ENCODE data around the gene KCNQ4.

KCNQ4 gene

DNA sequence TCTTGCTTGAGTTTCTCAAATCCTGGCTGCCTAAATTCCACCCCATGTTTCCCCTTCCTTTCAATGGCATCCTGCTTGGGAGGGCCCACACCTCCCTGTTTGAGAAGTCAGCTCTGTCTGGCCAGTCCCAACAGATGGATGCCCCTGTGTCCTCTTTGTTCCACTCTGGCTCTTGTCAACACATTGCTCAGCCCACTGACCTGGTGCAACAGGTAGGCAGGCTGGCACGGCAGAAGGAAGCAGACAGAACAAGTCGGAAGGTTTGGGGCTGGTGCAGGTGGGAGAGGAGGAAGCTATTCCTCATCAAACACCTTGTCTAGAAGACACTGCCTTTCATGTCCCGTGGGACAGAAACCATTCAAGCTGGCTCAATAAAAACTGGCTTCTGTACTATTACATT, 22.7 kb downstream of the KCNQ4 start:
- H3K4me3 ChIP-seq (ENCODE audit: control insufficient read depth, low read depth, low read length): no peak overlapping the region
- TF ChIP-seq, protein P1, sequence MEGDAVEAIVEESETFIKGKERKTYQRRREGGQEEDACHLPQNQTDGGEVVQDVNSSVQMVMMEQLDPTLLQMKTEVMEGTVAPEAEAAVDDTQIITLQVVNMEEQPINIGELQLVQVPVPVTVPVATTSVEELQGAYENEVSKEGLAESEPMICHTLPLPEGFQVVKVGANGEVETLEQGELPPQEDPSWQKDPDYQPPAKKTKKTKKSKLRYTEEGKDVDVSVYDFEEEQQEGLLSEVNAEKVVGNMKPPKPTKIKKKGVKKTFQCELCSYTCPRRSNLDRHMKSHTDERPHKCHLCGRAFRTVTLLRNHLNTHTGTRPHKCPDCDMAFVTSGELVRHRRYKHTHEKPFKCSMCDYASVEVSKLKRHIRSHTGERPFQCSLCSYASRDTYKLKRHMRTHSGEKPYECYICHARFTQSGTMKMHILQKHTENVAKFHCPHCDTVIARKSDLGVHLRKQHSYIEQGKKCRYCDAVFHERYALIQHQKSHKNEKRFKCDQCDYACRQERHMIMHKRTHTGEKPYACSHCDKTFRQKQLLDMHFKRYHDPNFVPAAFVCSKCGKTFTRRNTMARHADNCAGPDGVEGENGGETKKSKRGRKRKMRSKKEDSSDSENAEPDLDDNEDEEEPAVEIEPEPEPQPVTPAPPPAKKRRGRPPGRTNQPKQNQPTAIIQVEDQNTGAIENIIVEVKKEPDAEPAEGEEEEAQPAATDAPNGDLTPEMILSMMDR (conservative IDR thresholded peaks at IDR 0.05; ENCODE audit: control insufficient read depth, insufficient read depth, low read depth, low read length): no peak
- no peak for DNase-seq (ENCODE audit: low read depth)

DNA sequence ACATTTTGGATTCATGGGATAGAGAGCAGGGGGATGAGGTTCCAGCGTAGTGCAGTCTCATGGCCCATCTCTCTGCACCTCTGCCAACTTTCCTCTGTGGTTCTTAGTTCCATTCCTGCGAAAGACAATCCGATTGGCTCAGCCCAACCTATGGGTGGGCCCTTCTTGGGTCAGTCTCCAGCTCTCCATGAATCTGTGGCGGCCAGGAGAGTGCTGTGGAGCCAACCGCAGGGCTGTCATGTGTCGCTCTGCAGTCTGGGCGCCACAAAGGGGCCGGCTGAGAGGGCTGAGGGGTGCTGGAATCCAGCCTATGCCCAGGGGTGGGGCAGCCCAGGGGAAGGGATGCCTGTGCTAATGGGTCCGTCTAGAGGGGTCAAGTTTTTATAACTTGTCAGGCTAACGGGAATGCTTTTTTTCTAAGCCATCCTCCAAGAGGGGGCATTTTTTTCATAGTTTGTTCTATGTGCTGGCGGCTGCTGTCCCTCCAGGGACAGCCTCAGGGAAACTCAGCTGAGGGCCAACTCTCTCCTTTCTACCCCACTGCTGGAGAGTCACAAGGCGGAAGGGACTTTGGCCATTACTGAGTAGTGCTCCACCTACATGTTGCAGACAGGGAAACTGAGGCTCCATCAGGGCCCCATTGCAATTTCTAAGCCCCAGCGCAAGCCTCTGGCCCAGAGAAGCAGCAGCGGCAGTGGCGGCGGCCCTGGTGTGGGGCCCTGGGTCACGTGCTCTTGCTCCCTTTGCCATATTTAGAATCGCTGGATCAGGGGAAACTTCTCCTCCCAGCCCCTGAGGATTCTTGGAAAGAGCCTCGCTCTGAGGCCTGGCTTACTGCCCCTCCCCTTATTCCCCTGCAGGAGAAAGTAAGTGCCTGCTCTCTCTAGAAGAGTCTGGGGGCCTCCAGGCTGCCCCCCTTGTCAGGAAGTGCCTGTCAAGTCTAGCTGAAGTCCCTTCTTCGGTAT, 23.4 kb downstream of the KCNQ4 start:
- TF ChIP-seq, protein P1 (conservative IDR thresholded peaks at IDR 0.05; ENCODE audit: control insufficient read depth, insufficient read depth, low read depth, low read length): no peak
- no peak for DNase-seq (ENCODE audit: low read depth)
- H3K4me3 ChIP-seq (ENCODE audit: control insufficient read depth, low read depth, low read length): no peak overlapping the region

DNA sequence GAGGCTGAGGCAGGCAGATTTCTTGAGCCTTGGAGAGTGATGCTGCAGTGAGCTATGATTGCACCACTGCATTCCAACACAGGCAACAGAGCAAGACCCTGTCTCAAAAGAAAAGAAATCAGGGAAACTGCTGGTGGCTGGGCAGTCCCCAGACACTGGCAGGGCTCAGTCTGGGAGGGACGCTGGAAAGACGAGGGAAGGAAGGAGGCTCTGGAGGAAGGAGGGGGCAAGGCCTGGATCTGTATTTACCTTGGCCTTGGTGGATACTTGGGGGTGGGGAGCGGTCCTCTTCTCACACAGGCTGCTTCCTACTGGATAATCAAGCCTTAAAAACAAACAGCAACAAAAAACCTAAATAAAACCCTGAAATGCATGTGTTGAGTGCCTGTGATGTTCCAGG, 24.4 kb downstream of the KCNQ4 start:
- no peak for DNase-seq (ENCODE audit: low read depth)
- TF ChIP-seq, protein P1 (conservative IDR thresholded peaks at IDR 0.05; ENCODE audit: control insufficient read depth, insufficient read depth, low read depth, low read length): no peak
- no peak overlapping the region for H3K4me3 ChIP-seq (ENCODE audit: control insufficient read depth, low read depth, low read length)

DNA sequence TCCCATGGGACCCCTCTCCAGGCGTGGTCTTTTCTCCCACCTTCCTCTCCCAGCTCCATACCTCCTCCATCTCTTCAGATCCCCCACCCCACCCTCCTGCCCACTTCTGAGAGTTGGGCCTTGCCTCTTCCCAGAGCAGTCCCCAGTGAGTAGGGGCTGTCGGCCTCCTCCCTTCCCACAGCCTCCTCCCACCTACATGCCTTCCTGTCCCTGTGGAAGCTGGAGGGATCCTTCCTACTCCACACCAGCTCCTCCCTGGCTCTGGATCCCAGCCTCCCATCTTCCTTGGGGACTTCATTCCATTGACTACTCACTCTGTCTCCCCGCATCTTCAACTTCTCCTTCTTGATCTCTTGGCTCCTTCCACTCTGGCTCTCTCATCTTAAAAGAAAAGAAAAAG, 24.9 kb downstream of the KCNQ4 start:
- H3K4me3 ChIP-seq (ENCODE audit: control insufficient read depth, low read depth, low read length): no peak overlapping the region
- DNase-seq (ENCODE audit: low read depth): no peak
- TF ChIP-seq, protein P1 (conservative IDR thresholded peaks at IDR 0.05; ENCODE audit: control insufficient read depth, insufficient read depth, low read depth, low read length): no peak

DNA sequence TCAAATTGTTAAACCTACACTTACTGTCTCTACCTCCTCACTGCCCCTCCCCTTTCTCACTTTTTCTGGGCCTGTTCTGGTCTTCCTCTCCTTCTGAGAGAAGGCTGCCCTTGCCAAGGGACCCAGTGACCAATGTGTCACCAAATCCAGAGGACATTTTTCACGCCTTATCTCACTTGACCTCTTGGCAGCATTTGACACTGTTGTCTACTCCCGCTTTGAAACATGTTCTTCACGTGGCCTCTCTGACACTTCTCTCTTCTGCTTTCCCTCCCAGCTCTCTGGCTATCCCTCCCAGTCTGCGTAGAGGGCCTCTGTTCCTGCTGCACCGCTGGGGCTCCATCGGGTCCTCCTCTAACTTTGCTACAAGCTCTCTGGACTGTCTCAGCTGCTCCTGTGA, 25.3 kb downstream of the KCNQ4 start:
- DNase-seq (ENCODE audit: low read depth): no peak
- TF ChIP-seq, protein P1 (conservative IDR thresholded peaks at IDR 0.05; ENCODE audit: control insufficient read depth, insufficient read depth, low read depth, low read length): no peak
- no peak overlapping the region for H3K4me3 ChIP-seq (ENCODE audit: control insufficient read depth, low read depth, low read length)

DNA sequence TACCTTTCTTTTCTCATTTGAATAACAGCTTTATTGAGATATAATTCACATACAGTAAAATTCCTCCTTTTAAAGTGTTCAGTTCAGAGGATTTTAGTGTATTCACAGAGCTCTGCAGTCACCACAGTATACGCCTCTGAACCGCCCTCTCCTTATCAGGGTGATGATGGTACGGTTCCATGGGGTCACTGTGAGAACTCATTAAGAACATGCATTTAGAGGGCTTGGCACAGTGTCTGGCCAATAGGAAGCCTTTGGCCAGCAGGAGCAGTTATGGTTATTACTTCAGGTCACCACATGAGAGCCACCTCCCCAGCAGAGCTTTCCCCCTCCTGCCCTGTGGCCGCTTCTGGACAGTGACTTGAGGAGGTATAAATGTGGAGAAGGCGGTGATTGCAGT, 27.3 kb downstream of the KCNQ4 start:
- H3K4me3 ChIP-seq (ENCODE audit: control insufficient read depth, low read depth, low read length): no peak overlapping the region
- DNase-seq (ENCODE audit: low read depth): no peak
- TF ChIP-seq, protein P1 (conservative IDR thresholded peaks at IDR 0.05; ENCODE audit: control insufficient read depth, insufficient read depth, low read depth, low read length): no peak

Data from fibroblast of mammary gland (primary cell).